Measurements from ENCODE around the gene RTN4RL2.

GRCh38 chr11:57501953-57502352, 41.6 kb downstream of the RTN4RL2 start:
- no peak for TF ChIP-seq CTCF (IDR thresholded peaks at IDR 0.05)
- no peak for TF ChIP-seq POLR2A (IDR thresholded peaks at IDR 0.05)

Data from stomach (tissue), 4 donors.